Ovary (tissue), 3 donors: ENCODE results near the gene SLCO2B1.

ENCODE experiments used
- CTCF ChIP-seq, 3 donors: fragments of 450-650 bp in 2 of 3; fragments of 200-600 bp in 1 of 3; IDR thresholded peaks; one replicate each; pipeline versions ENCODE4 v1.5.1 to v1.8.0; 2016 to 2022; ENCODE audit warnings: antibody characterized with exemption in 3 of 3, mild to moderate bottlenecking in 1 of 3
- EP300 ChIP-seq: sonication (generic); formaldehyde crosslinking; IDR thresholded peaks from one replicate; pipeline ENCODE4 v1.6.1; 2017; ENCODE audit warnings: antibody characterized with exemption
- POLR2A ChIP-seq: fragments of 450-650 bp; IDR thresholded peaks from one replicate; pipeline ENCODE4 v1.6.1; 2017; ENCODE audit warnings: antibody characterized with exemption, mild to moderate bottlenecking, moderate library complexity
- donor health status: DM: no; HTN: no; CAD: no.

- TF ChIP-seq CTCF (IDR thresholded peaks at IDR 0.05) (no peak), EP300 (no peak), POLR2A (no peak)
These were observed 40.4 kb downstream of the SLCO2B1 start for GRCh38 chr11:75191330-75191717.
